ENCODE measurements around the gene HOXB5.

The HOXB5 gene

GRCh38 chr17:48601539-48602425 lies 8.2 kb upstream of the HOXB5 start:
- DNase-seq (ENCODE audit: low read depth) = no peak

- no peak for DNase-seq (ENCODE audit: low read depth)
Observed at GRCh38 chr17:48601207-48601538, 7.6 kb upstream of the HOXB5 start.

GRCh38 chr17:48600244-48601098 lies 6.9 kb upstream of the HOXB5 start:
- DNase-seq (ENCODE audit: low read depth) = no peak

- no peak for DNase-seq (ENCODE audit: low read depth)
Observed at GRCh38 chr17:48599354-48599753, 5.8 kb upstream of the HOXB5 start.

GRCh38 chr17:48598736-48599135 lies 5.2 kb upstream of the HOXB5 start:
- no peak for DNase-seq (ENCODE audit: low read depth)

- no peak for DNase-seq (ENCODE audit: low read depth)
Observed at GRCh38 chr17:48597778-48598631, 4.4 kb upstream of the HOXB5 start.

- DNase-seq (ENCODE audit: low read depth) = no peak
Observed at GRCh38 chr17:48597528-48597777, 3.9 kb upstream of the HOXB5 start.

- no peak for DNase-seq (ENCODE audit: low read depth)
Observed at GRCh38 chr17:48596735-48597527, 3.4 kb upstream of the HOXB5 start.

- no peak for DNase-seq (ENCODE audit: low read depth)
Observed at GRCh38 chr17:48596000-48596734, 2.6 kb upstream of the HOXB5 start.

GRCh38 chr17:48595278-48595999 lies 1.9 kb upstream of the HOXB5 start:
- DNase-seq (ENCODE audit: low read depth) = no peak

GRCh38 chr17:48594538-48595277 lies 1.1 kb upstream of the HOXB5 start:
- no peak for DNase-seq (ENCODE audit: low read depth)

GRCh38 chr17:48593840-48594537 lies 410 bp upstream of the HOXB5 start:
- peak; percentile 75 for DNase-seq (ENCODE audit: low read depth)

- no peak for DNase-seq (ENCODE audit: low read depth)
Observed at GRCh38 chr17:48592577-48592976, 1.0 kb downstream of the HOXB5 start.

GRCh38 chr17:48592057-48592514 lies 1.5 kb downstream of the HOXB5 start:
- no peak for DNase-seq (ENCODE audit: low read depth)

GRCh38 chr17:48591255-48592056 lies 2.1 kb downstream of the HOXB5 start:
- DNase-seq (ENCODE audit: low read depth) = no peak

- no peak for DNase-seq (ENCODE audit: low read depth)
Observed at GRCh38 chr17:48590607-48591161, 2.9 kb downstream of the HOXB5 start.

- DNase-seq (ENCODE audit: low read depth) = no peak
Observed at GRCh38 chr17:48589831-48590606, 3.6 kb downstream of the HOXB5 start, which contains the start of gene HOXB3. Gene HOXB3, minus strand, starts transcription at chr17:48590241. Its CDS starts 37,767 bp downstream, at chr17:48552474.

Measured in activated T-cell treated with anti-CD3 and anti-CD28 coated beads for 24 hours (primary cell).